SH-SY5Y (cell line): ENCODE measurements around the gene DDX49.
A peak's percentile ranks its signal among the peaks of the same experiment; 100 is the strongest.

ENCODE experiments used
- GATA2 ChIP-seq: IDR thresholded peaks from 2 replicates; pipeline ENCODE4 v1.6.1; 2011; ENCODE audit warnings: mild to moderate bottlenecking, low read depth, low read length
- GATA3 ChIP-seq: IDR thresholded peaks from 2 replicates; pipeline ENCODE4 v1.6.1; 2011; ENCODE audit warnings: low read depth, mild to moderate bottlenecking, low read length, moderate library complexity

The DDX49 gene

GRCh38 chr19:18940769-18941627 lies 21.5 kb downstream of the DDX49 start, which contains the start of gene HOMER3:
Gene HOMER3, minus strand, starts transcription at chr19:18941217. Its CDS starts 2,235 bp downstream, at chr19:18938982.
- TF ChIP-seq GATA3 (no peak), GATA2 (no peak)

- no peak for TF ChIP-seq GATA3
Observed at GRCh38 chr19:18941628-18942354, 22.3 kb downstream of the DDX49 start.

GRCh38 chr19:18942692-18943091 lies 23.2 kb downstream of the DDX49 start:
- TF ChIP-seq GATA2 (no peak), GATA3 (no peak)

- TF ChIP-seq GATA3 (no peak), GATA2 (no peak)
Observed at GRCh38 chr19:18943465-18943864, 23.9 kb downstream of the DDX49 start.

- TF ChIP-seq GATA3 (no peak), GATA2 (no peak)
Observed at GRCh38 chr19:18945297-18945696, 25.8 kb downstream of the DDX49 start.

- TF ChIP-seq GATA2 (no peak), GATA3 (no peak)
Observed at GRCh38 chr19:18946335-18946734, 26.8 kb downstream of the DDX49 start.

GRCh38 chr19:18946918-18947317 lies 27.4 kb downstream of the DDX49 start:
- TF ChIP-seq GATA2 (no peak), GATA3 (no peak)

GRCh38 chr19:18948075-18948975 lies 28.8 kb downstream of the DDX49 start:
- TF ChIP-seq GATA3 (no peak), GATA2 (no peak)

GRCh38 chr19:18948976-18949356 lies 29.5 kb downstream of the DDX49 start:
- TF ChIP-seq GATA3 (no peak), GATA2 (no peak)

GRCh38 chr19:18949858-18950257 lies 30.3 kb downstream of the DDX49 start:
- TF ChIP-seq GATA3 (no peak), GATA2 (no peak)

GRCh38 chr19:18951721-18952281 lies 32.3 kb downstream of the DDX49 start:
- TF ChIP-seq GATA3 (no peak), GATA2 (no peak)

GRCh38 chr19:18952364-18953003 lies 33.0 kb downstream of the DDX49 start:
- peak; percentile 77 for TF ChIP-seq GATA2

- TF ChIP-seq GATA3 (no peak), GATA2 (no peak)
Observed at GRCh38 chr19:18954094-18954493, 34.6 kb downstream of the DDX49 start.

GRCh38 chr19:18955042-18955441 lies 35.5 kb downstream of the DDX49 start:
- TF ChIP-seq GATA3 (no peak), GATA2 (no peak)

- no peak for TF ChIP-seq GATA3
- no peak for TF ChIP-seq GATA2
Observed at GRCh38 chr19:18960370-18960769, 40.9 kb downstream of the DDX49 start.
